B cell (primary cell): ENCODE data around the gene GGNBP2. TPM values are rescaled to one million over a fixed set of nuclear protein-coding genes. Genes with fewer than 3 reads are reported as not detected.
A peak's percentile ranks its signal among the peaks of the same experiment; 100 is the strongest.

Source experiments
- ATAC-seq: fragments of 200-7000 bp; cut with Tn5 transposase; one replicate; pipeline ENCODE4 v1.10.0; 2021; ENCODE audit warnings: low read depth, mild to moderate bottlenecking, moderate number of reproducible peaks, moderate library complexity
- CTCF ChIA-PET: fragments of 350-600 bp; sonication (Branson Sonifier 250); formaldehyde crosslinking; loops from one replicate; lab custom pipeline; 2021; ENCODE audit warnings: antibody characterized with exemption, inconsistent platforms; lab: Charles Lee
- POLR2A ChIA-PET: fragments of 350-600 bp; sonication (Branson Sonifier 250); formaldehyde crosslinking; loops from one replicate; lab custom pipeline; 2021; ENCODE audit warnings: antibody characterized with exemption; lab: Charles Lee
- DNase-seq: peaks from one replicate; pipeline ENCODE4 v3.0.0; 2013
- H2AFZ ChIP-seq: 2 replicates; pipeline ENCODE4 v1.6.1; 2012; ENCODE audit warnings: mild to moderate bottlenecking, low read depth, low read length; ENCODE audit not compliant: insufficient read depth, poor library complexity, severe bottlenecking
- H3K27ac ChIP-seq, 2 donors: 1 replicate in 1 of 2; 2 replicates in 1 of 2; pipeline ENCODE4 v1.5.1; 2012 to 2013; ENCODE audit warnings: low read length in 2 of 2, mild to moderate bottlenecking in 2 of 2, moderate library complexity in 1 of 2
- H3K27me3 ChIP-seq, 4 experiments: fragments of 200-600 bp in 1 of 4; sonication (generic) in 1 of 4; replicated peaks in 1 of 4; 1 replicate in 2 of 4; 2 replicates in 2 of 4; pipeline versions ENCODE4 v1.6.1 to v1.7.0; 2013 to 2016; ENCODE audit warnings: low read length in 3 of 4, mild to moderate bottlenecking in 2 of 4, mixed read lengths in 1 of 4, moderate library complexity in 1 of 4; ENCODE audit not compliant: insufficient read depth in 4 of 4, control insufficient read depth in 3 of 4; ENCODE audit errors: control extremely low read depth in 1 of 4
- H3K36me3 ChIP-seq, 2 experiments: replicated peaks in 1 of 2; 1 replicate in 1 of 2; 2 replicates in 1 of 2; pipeline versions ENCODE4 v1.6.1 to v1.7.1; 2013; ENCODE audit warnings: low read length in 1 of 2; ENCODE audit not compliant: insufficient read depth in 2 of 2, control insufficient read depth in 1 of 2; ENCODE audit errors: control extremely low read depth in 1 of 2, extremely low read depth in 1 of 2
- H3K4me1 ChIP-seq, 2 donors: fragments of 200-600 bp in 1 of 2; sonication (generic) in 1 of 2; 1 replicate in 1 of 2; 2 replicates in 1 of 2; pipeline versions ENCODE4 v1.5.1 to v1.6.1; 2013 to 2017; ENCODE audit warnings: low read length in 2 of 2; ENCODE audit not compliant: control insufficient read depth in 2 of 2, insufficient read depth in 2 of 2
- H3K4me2 ChIP-seq: replicated peaks from 2 replicates; pipeline ENCODE3; 2012; ENCODE audit warnings: mild to moderate bottlenecking, low read depth, low read length; ENCODE audit not compliant: poor library complexity, severe bottlenecking
- H3K4me3 ChIP-seq, 5 experiments: fragments of 200-600 bp in 1 of 5; sonication (generic) in 1 of 5; 1 replicate in 3 of 5; 2 replicates in 2 of 5; pipeline versions ENCODE4 v1.5.1 to v1.7.0; 2011 to 2016; ENCODE audit warnings: low read length in 4 of 5, mild to moderate bottlenecking in 4 of 5, low read depth in 2 of 5, control low read depth in 1 of 5, moderate library complexity in 1 of 5; ENCODE audit not compliant: insufficient read depth in 1 of 5; ENCODE audit errors: control extremely low read depth in 1 of 5, extremely low read depth in 1 of 5
- H3K79me2 ChIP-seq: fragments of 200-600 bp; sonication (generic); one replicate; pipeline ENCODE4 v1.6.0; 2016; ENCODE audit warnings: low read length; ENCODE audit not compliant: control insufficient read depth, insufficient read depth
- H3K9ac ChIP-seq: fragments of 200-600 bp; sonication (generic); 2 replicates; pipeline ENCODE4 v1.6.1; 2017; ENCODE audit warnings: mild to moderate bottlenecking, low read length, moderate library complexity
- H3K9me3 ChIP-seq, 3 donors: one replicate each; pipeline versions ENCODE4 v1.6.1 to v1.7.1; 2013; ENCODE audit warnings: low read length in 2 of 3; ENCODE audit not compliant: control insufficient read depth in 2 of 3, insufficient read depth in 1 of 3; ENCODE audit errors: control extremely low read depth in 1 of 3
- H4K20me1 ChIP-seq: 2 replicates; pipeline ENCODE4 v1.6.0; 2012; ENCODE audit warnings: mild to moderate bottlenecking, low read length; ENCODE audit not compliant: insufficient read depth, control insufficient read depth, poor library complexity, severe bottlenecking
- H3K27ac Mint-ChIP-seq: one replicate; pipeline ENCODE4 v1.8.0; 2021; ENCODE audit warnings: mixed read lengths
- H3K27me3 Mint-ChIP-seq: one replicate; pipeline ENCODE4 v1.8.0; 2021; ENCODE audit warnings: mixed read lengths
- H3K4me1 Mint-ChIP-seq: one replicate; pipeline ENCODE4 v1.8.0; 2021; ENCODE audit warnings: mixed read lengths
- H3K4me3 Mint-ChIP-seq: one replicate; pipeline ENCODE4 v1.8.0; 2021; ENCODE audit warnings: mixed read lengths
- H3K9me3 Mint-ChIP-seq: one replicate; pipeline ENCODE4 v1.8.0; 2022; ENCODE audit warnings: mixed read lengths; ENCODE audit not compliant: insufficient read depth
- CTCF ChIP-seq: fragments of 200-600 bp; IDR thresholded peaks from one replicate; pipeline ENCODE4 v1.8.0; 2022; ENCODE audit warnings: antibody characterized with exemption, mild to moderate bottlenecking
- EZH2 ChIP-seq: IDR thresholded peaks from 2 replicates; pipeline ENCODE4 v1.6.1; 2012; ENCODE audit warnings: borderline replicate concordance, low read depth, mild to moderate bottlenecking, moderate library complexity, low read length; ENCODE audit not compliant: insufficient read depth, poor library complexity, severe bottlenecking
- WGBS: methylation state at CpG from one replicate; pipeline ENCODE4 v1.1.5; 2013; ENCODE audit warnings: missing lambda C conversion rate; ENCODE audit not compliant: insufficient coverage; 5-methylcytosine and 5-hydroxymethylcytosine counted together
- intact Hi-C: fragments of 100-400 bp; cut with micrococcal nuclease; formaldehyde crosslinking; loops from one replicate; pipeline ENCODE4 v1.10.0; 2022
- polyA plus RNA-seq: library from polyadenylated mRNA; depleted of rRNA; stranded (reverse); fragments of >200 nt; gene quantifications from 2 replicates; pipeline ENCODE4 v1.2.3, GENCODE V29; 2012
- total RNA-seq, 2 donors: library from RNA; stranded (reverse); fragments of 120-200 nt in 1 of 2; gene quantifications; 1 replicate in 1 of 2; 2 replicates in 1 of 2; pipeline versions ENCODE4 v1.2.3 to v1.2.4, GENCODE V29; 2013 to 2022

The GGNBP2 gene
- total and polyA plus RNA-seq, 2 donors (not counting 1 experiment from before 2014, with no cell fraction given), result 107 to 137 TPM

DNA sequence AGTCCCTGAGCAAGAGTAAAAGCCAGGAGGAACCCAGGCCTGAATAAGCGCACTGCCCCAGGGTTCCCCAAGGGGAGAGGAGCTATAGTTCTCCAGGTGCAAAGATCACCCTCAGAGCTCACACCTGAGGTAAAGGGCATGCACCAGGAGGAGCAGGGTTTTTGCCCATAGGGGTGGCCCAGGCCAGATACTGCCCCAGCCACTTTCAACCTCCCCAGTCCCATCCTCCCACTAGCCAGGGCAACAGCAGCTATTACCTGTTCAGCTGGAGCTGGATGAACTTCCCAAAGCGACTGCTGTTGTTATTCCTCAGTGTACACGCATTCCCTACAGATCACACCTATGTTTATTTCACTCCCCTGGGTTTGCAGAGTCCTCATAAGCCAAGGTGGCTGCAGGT is 29.9 kb upstream of the GGNBP2 start:
- Histone ChIP-seq H2AFZ (no peak overlapping the region), H3K9me3 (no peaks in the 10 kb centered on the region), H4K20me1 (no peaks in the 10 kb centered on the region), H3K9ac (no peak overlapping the region), H3K4me2 (no peak overlapping the region), H3K79me2 (no peaks in the 10 kb centered on the region), H3K4me1 (peaks cover 0 to 7% of the 10 kb centered on the region in 2 donors), H3K27ac (no peak overlapping the region), H3K27me3 (no peaks in the 10 kb centered on the region), H3K36me3 (peaks cover 0 to 15% of the 10 kb centered on the region in 2 experiments), H3K4me3 (no peak overlapping the region)
- Mint-ChIP-seq H3K27me3 (no peaks in the 10 kb centered on the region), H3K4me3 (no peak overlapping the region), H3K27ac (peak overlapping the region; percentile 10), H3K9me3 (no peaks in the 10 kb centered on the region), H3K4me1 (peaks cover 8% of the 10 kb centered on the region)
- ATAC-seq (no peak), DNase-seq (no peak)
- ChIA-PET CTCF (no interaction called here), POLR2A (no interaction called here)
- intact Hi-C loops, result no loop called here
- TF ChIP-seq EZH2 (no peak), CTCF (no peak)
- 100% methylated on average over 2 of the region's 3 CpGs for WGBS

DNA sequence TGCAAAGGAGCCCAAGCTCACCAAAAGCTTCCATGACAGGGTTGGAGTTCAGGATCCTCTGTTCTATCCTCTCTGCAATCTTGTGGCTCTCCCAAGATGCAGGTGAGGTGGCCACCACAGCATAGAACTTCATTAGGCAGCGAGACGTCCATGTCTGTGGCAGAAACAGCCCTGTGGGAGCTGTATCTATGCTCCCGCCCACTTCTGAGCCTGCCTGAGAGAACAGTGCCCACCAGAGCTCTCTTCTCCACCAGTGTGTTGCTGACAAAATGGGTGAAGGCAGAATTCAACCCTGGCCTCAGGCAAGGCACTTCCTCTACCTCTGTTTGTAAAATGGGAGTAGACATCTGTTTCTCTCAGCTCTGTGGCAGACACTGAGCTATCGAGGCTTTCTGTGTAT is 28.9 kb upstream of the GGNBP2 start:
- ChIA-PET POLR2A (no interaction called here), CTCF (interaction anchor here (1.1 kb wide), 1 partner anchor 18 kb away, joined by 3 read pairs; the partner anchor contains the start of genes MYO19 and PIGW)
- no peaks in the 10 kb centered on the region for H3K9me3 Mint-ChIP-seq

More for the DNA sequence above, 28.9 kb upstream of the GGNBP2 start:
- Histone ChIP-seq H3K4me1 (peaks cover 0 to 7% of the 10 kb centered on the region in 2 donors), H3K4me2 (no peak overlapping the region), H3K9ac (no peak overlapping the region), H4K20me1 (no peaks in the 10 kb centered on the region), H3K79me2 (no peaks in the 10 kb centered on the region), H3K36me3 (peaks cover 4 to 14% of the 10 kb centered on the region in 2 experiments), H3K27me3 (no peaks in the 10 kb centered on the region), H3K9me3 (no peaks in the 10 kb centered on the region), H3K4me3 (no peak overlapping the region), H3K27ac (no peak overlapping the region), H2AFZ (no peak overlapping the region)
- Mint-ChIP-seq H3K4me3 (no peak overlapping the region), H3K27me3 (no peaks in the 10 kb centered on the region), H3K4me1 (peaks cover 8% of the 10 kb centered on the region), H3K27ac (no peak overlapping the region)
- intact Hi-C loops, result no loop called here
- TF ChIP-seq CTCF, result no peak
- no peak for TF ChIP-seq EZH2
- DNase-seq (no peak), ATAC-seq (no peak)
- WGBS, result 100% methylated on average over 2 of the region's 4 CpGs
